Panc1 (cell line): ENCODE results near the gene MAP3K21. TPM values are rescaled to one million over a fixed set of nuclear protein-coding genes. Genes with fewer than 3 reads are reported as not detected.

ENCODE experiments used
- ATAC-seq: fragments of 200-7000 bp; cut with Tn5 transposase; 2 replicates; pipeline ENCODE4 v1.9.1; 2020; ENCODE audit warnings: mild to moderate bottlenecking, moderate library complexity
- BruUV-seq: library from RNA; stranded (reverse); fragments of 400-500 nt; replicated peaks from 2 replicates; lab custom pipeline; 2021; lab: Mats Ljungman, UMichigan
- CTCF ChIA-PET: fragments of 300-600 bp; sonication (Branson Sonifier 250); formaldehyde crosslinking; loops from one replicate; lab custom pipeline; 2022; ENCODE audit warnings: antibody characterized with exemption; lab: Charles Lee
- POLR2A ChIA-PET: fragments of 300-600 bp; sonication (Branson Sonifier 250); formaldehyde crosslinking; loops from one replicate; lab custom pipeline; 2022; ENCODE audit warnings: antibody characterized with exemption; lab: Charles Lee
- DNase-seq: peaks from one replicate; pipeline ENCODE4 v3.0.0-alpha.2; 2010; ENCODE audit warnings: low read depth, low spot score
- H3K27ac ChIP-seq: 2 replicates; pipeline ENCODE4 v1.5.1; 2011; ENCODE audit warnings: mild to moderate bottlenecking, low read length, inconsistent platforms
- H3K27me3 ChIP-seq: fragments of 200-500 bp; sonication (Bioruptor generic); 2 replicates; pipeline ENCODE4 v1.6.0; 2014; ENCODE audit warnings: low read length, inconsistent platforms; ENCODE audit not compliant: control insufficient read depth, insufficient read depth
- H3K36me3 ChIP-seq: fragments of 200-500 bp; sonication (Bioruptor generic); 2 replicates; pipeline ENCODE4 v1.5.1; 2014; ENCODE audit warnings: inconsistent platforms, mild to moderate bottlenecking, low read length, moderate library complexity; ENCODE audit not compliant: control insufficient read depth, insufficient read depth
- H3K4me1 ChIP-seq: 2 replicates; pipeline ENCODE4 v1.5.1; 2011; ENCODE audit warnings: inconsistent platforms, mild to moderate bottlenecking, low read length, moderate library complexity; ENCODE audit not compliant: control insufficient read depth, insufficient read depth
- H3K4me3 ChIP-seq, 2 experiments: 2 replicates each; pipeline ENCODE4 v1.5.1; 2011 to 2012; ENCODE audit warnings: low read depth in 2 of 2, low read length in 2 of 2, mild to moderate bottlenecking in 2 of 2, inconsistent platforms in 1 of 2, moderate library complexity in 1 of 2
- H3K9me3 ChIP-seq: fragments of 200-500 bp; sonication (Bioruptor generic); 2 replicates; pipeline ENCODE4 v1.5.1; 2014; ENCODE audit warnings: low read depth, mild to moderate bottlenecking, inconsistent platforms, low read length, moderate library complexity; ENCODE audit not compliant: control insufficient read depth, insufficient read depth
- CTCF ChIP-seq: fragments of 450-650 bp; IDR thresholded peaks from 2 replicates; pipeline ENCODE4 v1.5.1; 2017; ENCODE audit warnings: mild to moderate bottlenecking
- POLR2AphosphoS5 ChIP-seq: IDR thresholded peaks from 2 replicates; pipeline ENCODE4 v1.6.1; 2012; ENCODE audit warnings: mild to moderate bottlenecking, low read depth, low read length, moderate library complexity
- REST ChIP-seq, 2 experiments: IDR thresholded peaks; 2 replicates each; pipeline ENCODE4 v1.6.1; 2011 to 2012; ENCODE audit warnings: low read depth in 2 of 2, control low read depth in 1 of 2, low read length in 1 of 2, mild to moderate bottlenecking in 1 of 2, moderate library complexity in 1 of 2; ENCODE audit not compliant: insufficient read depth in 1 of 2
- SIN3A ChIP-seq: IDR thresholded peaks from 2 replicates; pipeline ENCODE4 v1.6.1; 2012; ENCODE audit warnings: low read depth, mild to moderate bottlenecking, low read length, moderate library complexity, borderline replicate concordance; ENCODE audit not compliant: insufficient read depth
- TCF7L2 ChIP-seq: IDR thresholded peaks from 2 replicates; pipeline ENCODE4 v1.6.1; 2011; ENCODE audit warnings: mild to moderate bottlenecking, low read depth, low read length, inconsistent platforms
- in situ Hi-C: cut with HindIII; loops from 2 replicates; pipeline ENCODE4 v1.10.0; 2016; ENCODE audit warnings: low sequenced_read_pairs, low pct_unique_long_range_greater_than_20kb
- intact Hi-C: fragments of 100-400 bp; cut with micrococcal nuclease; formaldehyde crosslinking; loops from one replicate; pipeline ENCODE4 v1.10.0; 2022; ENCODE audit not compliant: unreplicated experiment
- total RNA-seq: library from RNA; stranded (reverse); gene quantifications from one replicate; pipeline ENCODE4 v1.2.1, GENCODE V29; 2021; ENCODE audit not compliant: unreplicated experiment

Gene MAP3K21
- total RNA-seq, 1 experiment from 2014 or later, result 3.1 TPM

- Histone ChIP-seq H3K9me3 (no peaks in the 10 kb centered on the region), H3K36me3 (no peaks in the 10 kb centered on the region), H3K27ac (no peak overlapping the region), H3K4me1 (no peaks in the 10 kb centered on the region), H3K27me3 (peaks cover 10% of the 10 kb centered on the region), H3K4me3 (no peak overlapping the region)
- ATAC-seq (no peak), DNase-seq (no peak)
- no peak for TF ChIP-seq CTCF
- no peak for TF ChIP-seq REST (IDR thresholded peaks at IDR 0.05; ENCODE audit: insufficient read depth in 1 of 2, low read depth in 2 of 2, low read length in 1 of 2)
- no peak for TF ChIP-seq POLR2AphosphoS5
- TF ChIP-seq TCF7L2, result no peak
- no peak for TF ChIP-seq SIN3A
- in situ Hi-C loops (no loop called here), intact Hi-C loops (no loop called here)
- POLR2A ChIA-PET, result no interaction called here
- BruUV-seq, result no TSS peak
- CTCF ChIA-PET, result no interaction called here
Measured at GRCh38 chr1:233299450-233299849, 28.1 kb upstream of the MAP3K21 start.

- Histone ChIP-seq H3K27me3 (peaks cover 10% of the 10 kb centered on the region), H3K27ac (no peak overlapping the region), H3K36me3 (no peaks in the 10 kb centered on the region), H3K9me3 (no peaks in the 10 kb centered on the region), H3K4me3 (no peak overlapping the region), H3K4me1 (no peaks in the 10 kb centered on the region)
- DNase-seq (no peak), ATAC-seq (no peak)
- no TSS peak for BruUV-seq
- ChIA-PET POLR2A (no interaction called here), CTCF (no interaction called here)
- no peak for TF ChIP-seq REST (IDR thresholded peaks at IDR 0.05; ENCODE audit: insufficient read depth in 1 of 2, low read depth in 2 of 2, low read length in 1 of 2)
- no peak for TF ChIP-seq TCF7L2
- TF ChIP-seq SIN3A, result no peak
- no peak for TF ChIP-seq CTCF
- no peak for TF ChIP-seq POLR2AphosphoS5
- in situ Hi-C loops (no loop called here), intact Hi-C loops (no loop called here)
Measured at GRCh38 chr1:233300326-233300725, 27.2 kb upstream of the MAP3K21 start.
